ENCODE data around the gene MYH9.
"Not testable (repeated sequence)": the region's sequence is repeated elsewhere in the genome, so short reads cannot be mapped to it uniquely, and the experiment has no call there.

MYH9 gene

DNA sequence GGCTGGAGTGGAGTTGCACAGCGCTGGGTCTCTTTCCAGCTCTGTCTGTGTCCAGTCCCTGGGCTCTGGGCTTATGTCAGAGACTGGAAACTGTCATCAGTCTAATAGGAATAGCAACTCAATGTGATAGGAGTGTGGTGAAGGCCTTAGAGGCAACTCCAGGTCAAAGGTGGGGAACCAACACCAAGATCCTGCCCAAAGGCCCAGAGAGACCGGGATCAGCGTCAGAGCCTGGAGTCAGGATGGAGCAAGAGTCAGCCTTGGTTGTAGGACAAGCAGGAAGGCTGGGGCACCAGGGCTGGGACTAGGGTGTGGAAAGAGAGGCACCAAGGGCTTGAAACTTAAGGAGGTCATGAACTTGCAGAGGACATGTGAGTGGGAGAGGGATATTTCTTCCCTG is 125.5 kb downstream of the MYH9 start:
- DNase-seq, result not testable (repeated sequence)

- not testable (repeated sequence) for DNase-seq
Observed at GRCh38 chr22:36261675-36262074, 126.1 kb downstream of the MYH9 start.

- no peak for DNase-seq
Observed at GRCh38 chr22:36259615-36260300, 128.0 kb downstream of the MYH9 start.

GRCh38 chr22:36258701-36259614 is 128.8 kb downstream of the MYH9 start:
- DNase-seq, result no peak

GRCh38 chr22:36257948-36258670 is 129.7 kb downstream of the MYH9 start:
- DNase-seq, result no peak

GRCh38 chr22:36257308-36257707 is 130.5 kb downstream of the MYH9 start:
- DNase-seq, result no peak

DNA sequence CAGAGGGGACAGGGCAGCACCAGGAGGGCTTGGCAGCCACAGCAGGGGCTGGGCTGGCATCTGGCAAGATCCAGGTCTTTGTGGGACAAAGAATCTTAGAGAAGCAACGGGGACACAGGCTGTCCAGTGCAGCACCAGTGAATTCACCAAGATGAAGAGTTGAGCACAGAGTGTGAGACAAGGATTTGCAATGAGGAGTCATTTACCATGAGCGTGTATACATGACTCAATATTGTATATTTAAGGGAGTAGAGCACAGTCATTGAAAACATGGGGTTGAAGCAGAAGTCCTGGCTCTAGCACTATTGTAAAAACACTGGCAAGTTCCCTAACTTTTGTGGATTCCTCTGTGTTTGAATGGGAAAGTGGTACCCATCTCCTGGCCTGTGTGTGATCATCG is 131.3 kb downstream of the MYH9 start:
- DNase-seq, result no peak

GRCh38 chr22:36255572-36255971 is 132.2 kb downstream of the MYH9 start:
- not testable (repeated sequence) for DNase-seq

- peak; percentile 43 for DNase-seq
Observed at GRCh38 chr22:36253523-36254490, 134.0 kb downstream of the MYH9 start.

GRCh38 chr22:36252754-36253522 is 134.8 kb downstream of the MYH9 start, which contains the start of gene APOL1:
Gene APOL1 (plus strand): TSS chr22:36253133. CDS start chr22:36254956, 1,823 bp downstream.
- peak; percentile 89 for DNase-seq

- not testable (repeated sequence) for DNase-seq
Observed at GRCh38 chr22:36251979-36252608, 135.7 kb downstream of the MYH9 start.

DNA sequence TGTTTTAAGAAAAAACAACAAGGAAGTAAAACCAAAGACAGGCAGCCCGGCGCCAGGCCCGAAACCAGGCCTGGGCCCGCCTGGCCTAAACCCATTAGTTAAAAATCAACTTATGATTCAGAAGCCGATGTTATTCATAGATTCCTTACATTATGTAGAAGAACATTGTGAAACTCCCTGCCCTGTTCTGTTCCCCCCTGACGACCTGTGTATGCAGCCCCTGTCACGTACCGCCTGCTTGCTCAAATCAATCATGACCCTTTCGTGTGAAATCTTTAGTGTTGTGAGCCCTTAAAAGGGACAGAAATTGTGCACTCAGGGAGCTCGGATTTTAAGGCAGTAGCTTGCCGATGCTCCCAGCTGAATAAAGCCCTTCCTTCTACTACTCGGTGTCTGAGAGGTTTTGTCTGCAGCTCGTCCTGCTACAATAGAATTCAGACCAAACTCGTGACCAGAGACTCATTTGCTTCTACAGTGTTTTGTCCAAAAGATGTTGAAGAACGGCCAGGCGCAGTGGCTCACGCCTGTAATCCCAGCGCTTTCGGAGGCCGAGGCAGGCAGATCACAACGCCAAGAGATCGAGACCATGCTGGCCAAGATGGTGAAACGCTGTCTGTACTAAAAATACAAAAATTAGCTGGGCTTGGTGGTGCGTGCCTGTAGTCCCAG is 137.3 kb downstream of the MYH9 start:
- DNase-seq, result not testable (repeated sequence)

DNA sequence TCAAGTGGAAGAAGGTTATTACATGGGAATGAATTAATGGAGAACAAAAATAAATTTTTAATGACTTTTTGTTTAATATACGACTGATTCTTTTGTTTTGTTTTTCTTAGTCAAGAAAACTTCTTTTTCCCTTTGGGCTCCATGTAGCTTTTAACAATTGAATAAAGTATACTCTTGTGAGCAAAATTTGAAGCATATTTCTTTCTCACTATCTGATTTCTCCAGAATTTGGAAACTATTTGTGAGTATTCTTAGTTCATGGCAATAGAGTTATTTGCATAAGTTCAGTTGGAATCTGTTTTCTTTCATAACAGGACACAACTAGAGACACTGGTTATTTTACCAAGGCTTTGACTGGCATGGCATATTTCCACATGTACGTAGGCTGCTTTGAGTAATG is 138.6 kb downstream of the MYH9 start:
- no peak for DNase-seq

- no peak for DNase-seq
Observed at GRCh38 chr22:36247955-36248354, 139.8 kb downstream of the MYH9 start.

DNA sequence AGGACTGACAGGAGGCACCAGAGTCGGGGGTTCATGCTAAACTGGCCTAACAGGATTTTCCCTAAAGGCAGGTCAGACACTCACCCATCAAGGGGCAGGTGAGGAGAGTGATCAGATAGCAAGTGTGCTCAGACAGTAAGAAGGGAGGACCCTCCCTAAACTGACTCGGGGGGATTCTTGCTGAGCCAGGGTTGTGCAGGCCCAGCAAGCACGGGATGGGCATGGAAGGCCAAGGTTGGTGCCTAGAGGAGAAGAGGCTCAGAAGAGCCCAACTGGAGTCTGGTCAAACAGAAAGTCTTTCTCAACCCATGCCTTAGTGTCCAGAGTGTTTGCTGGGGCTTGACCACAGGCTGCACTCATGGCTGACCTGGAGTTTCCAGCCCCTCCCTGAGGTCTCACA is 141.0 kb downstream of the MYH9 start:
- no peak for DNase-seq

DNA sequence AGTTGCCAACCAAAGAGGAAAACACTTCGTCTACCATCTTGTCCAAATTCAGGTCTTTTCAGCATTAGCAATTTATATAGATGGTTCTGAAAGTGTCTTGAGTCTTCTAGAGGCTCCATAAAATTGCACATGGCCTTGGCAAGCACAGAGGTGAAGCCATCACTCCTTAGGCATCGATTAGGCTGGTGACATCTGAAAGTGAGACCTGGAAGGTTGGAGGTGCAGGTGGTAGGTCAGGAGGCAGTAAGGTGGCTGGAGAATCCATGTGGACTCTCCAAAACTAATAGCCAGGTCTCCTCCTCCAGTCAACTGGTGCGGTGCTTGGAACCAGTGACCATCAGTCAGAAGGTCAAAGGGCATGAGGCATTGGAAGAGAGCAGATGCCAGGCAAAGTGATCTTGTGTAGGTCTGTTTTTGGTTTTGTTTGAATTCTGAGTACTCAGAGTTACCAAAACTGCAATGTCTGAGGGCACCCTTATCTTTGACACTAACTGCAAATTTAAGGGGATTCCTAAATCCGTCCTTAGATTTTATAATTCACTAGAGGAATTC is 141.9 kb downstream of the MYH9 start:
- no peak for DNase-seq

DNA sequence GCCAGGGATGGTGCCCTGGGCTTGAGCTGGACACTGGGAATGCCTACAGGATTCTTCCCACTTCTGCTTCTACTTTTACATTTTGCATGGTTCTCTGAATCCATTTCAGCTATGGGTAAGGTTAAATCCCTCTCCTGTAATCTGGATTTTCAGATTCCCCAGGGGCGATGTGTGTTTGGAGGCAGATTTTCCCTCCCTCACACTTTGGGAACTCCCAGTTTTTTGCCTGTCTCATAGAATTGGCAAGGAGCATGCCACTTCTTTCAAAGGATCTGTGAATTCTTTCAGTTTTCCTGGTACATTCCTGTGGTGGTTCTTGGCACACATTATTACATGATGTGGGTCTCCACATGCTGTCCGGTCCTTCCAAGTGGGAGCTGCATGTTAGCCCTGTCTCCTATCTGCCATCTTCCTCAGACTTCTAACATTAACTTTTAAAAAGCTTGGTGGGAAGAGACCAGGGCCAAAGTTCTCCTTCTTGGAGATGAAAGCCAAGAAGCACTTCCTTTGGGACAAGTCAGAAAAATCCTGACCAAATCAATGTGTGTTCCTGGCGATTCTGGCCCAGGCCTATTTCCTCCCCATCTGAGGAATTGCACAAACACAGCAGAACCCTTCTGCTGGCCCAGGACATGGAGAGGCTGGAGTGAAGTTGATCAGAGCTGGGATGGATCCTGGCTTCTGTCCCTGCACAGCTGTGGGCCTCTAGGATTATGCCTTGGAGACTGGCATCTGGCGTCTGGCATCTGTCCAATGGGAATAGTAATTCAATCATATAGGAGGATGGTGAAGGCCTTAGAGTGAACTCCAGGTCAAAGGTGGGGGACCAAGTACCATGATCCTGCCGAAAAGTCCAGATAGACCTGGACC is 143.0 kb downstream of the MYH9 start:
- DNase-seq, result no peak

DNA sequence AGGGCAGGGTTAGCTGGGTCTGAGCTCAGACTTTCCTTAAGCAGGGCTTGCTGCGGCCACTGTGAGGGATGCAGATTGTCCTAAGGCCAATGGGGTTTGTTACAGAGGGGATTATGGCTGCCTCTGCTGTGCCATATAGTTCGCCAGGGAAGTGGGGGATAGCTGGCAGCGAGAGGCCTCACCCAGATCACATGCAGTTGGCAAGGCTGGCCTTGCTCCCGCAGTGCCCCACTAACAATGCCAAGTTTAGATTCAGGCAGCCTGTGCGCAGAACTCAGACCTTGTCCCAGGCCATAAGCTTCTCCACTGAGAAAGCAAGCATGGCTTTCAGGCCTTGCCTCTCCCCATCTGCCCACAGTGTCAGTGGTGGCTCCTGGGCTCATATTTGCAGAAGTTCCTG is 143.8 kb downstream of the MYH9 start:
- DNase-seq, result no peak

Measured in suppressor macrophage treated with lipopolysaccharide for 4 hours (primary cell).